GM23248 (cell line): ENCODE data around the gene TDO2. TPM values are rescaled to one million over a fixed set of nuclear protein-coding genes. Genes with fewer than 3 reads are reported as not detected.

Experiments used
- DNase-seq: peaks from one replicate; pipeline ENCODE4 v3.0.0-alpha.2; 2015
- H2AFZ ChIP-seq: fragments of 200-600 bp; sonication (generic); 2 replicates; pipeline ENCODE4 v1.6.1; 2016; ENCODE audit warnings: antibody characterized with exemption
- H3F3A ChIP-seq: fragments of 200-600 bp; sonication (generic); 2 replicates; pipeline ENCODE4 v1.6.1; 2016; ENCODE audit warnings: mild to moderate bottlenecking, antibody characterized with exemption, mixed run types; ENCODE audit not compliant: insufficient read depth
- H3K27ac ChIP-seq: fragments of 200-600 bp; sonication (generic); 2 replicates; pipeline ENCODE4 v1.5.1; 2016; ENCODE audit warnings: mild to moderate bottlenecking
- H3K27me3 ChIP-seq: fragments of 200-600 bp; sonication (generic); replicated peaks from 2 replicates; pipeline ENCODE4 v1.6.1; 2016; ENCODE audit warnings: mild to moderate bottlenecking; ENCODE audit not compliant: insufficient read depth
- H3K36me3 ChIP-seq: fragments of 200-600 bp; sonication (generic); 2 replicates; pipeline ENCODE4 v1.6.1; 2016; ENCODE audit warnings: low read depth, mild to moderate bottlenecking
- H3K4me1 ChIP-seq: fragments of 200-600 bp; sonication (generic); 2 replicates; pipeline ENCODE4 v1.6.1; 2016; ENCODE audit warnings: mild to moderate bottlenecking; ENCODE audit not compliant: insufficient read depth
- H3K4me2 ChIP-seq: fragments of 200-600 bp; sonication (generic); one replicate; pipeline ENCODE4 v1.6.1; 2016; ENCODE audit warnings: mild to moderate bottlenecking; ENCODE audit not compliant: unreplicated experiment
- H3K4me3 ChIP-seq: fragments of 200-600 bp; sonication (generic); 2 replicates; pipeline ENCODE4 v1.5.1; 2016; ENCODE audit warnings: mild to moderate bottlenecking
- H3K79me2 ChIP-seq: fragments of 200-600 bp; sonication (generic); 2 replicates; pipeline ENCODE4 v1.6.1; 2016; ENCODE audit warnings: mild to moderate bottlenecking; ENCODE audit not compliant: insufficient read depth
- H3K9ac ChIP-seq: fragments of 200-600 bp; sonication (generic); 2 replicates; pipeline ENCODE4 v1.6.1; 2016; ENCODE audit warnings: mild to moderate bottlenecking
- H3K9me2 ChIP-seq: fragments of 200-600 bp; sonication (generic); 2 replicates; pipeline ENCODE4 v1.6.1; 2016; ENCODE audit warnings: mixed run types, mild to moderate bottlenecking, moderate library complexity; ENCODE audit not compliant: insufficient read depth
- H3K9me3 ChIP-seq: fragments of 200-600 bp; sonication (generic); one replicate; pipeline ENCODE4 v1.6.1; 2017; ENCODE audit warnings: low read depth
- H4K20me1 ChIP-seq: fragments of 200-600 bp; sonication (generic); 2 replicates; pipeline ENCODE4 v1.6.0; 2016; ENCODE audit not compliant: insufficient read depth
- EZH2 ChIP-seq: fragments of 200-600 bp; sonication (generic); IDR thresholded peaks from 2 replicates; pipeline ENCODE4 v1.6.1; 2018; ENCODE audit warnings: antibody characterized with exemption, mild to moderate bottlenecking; ENCODE audit not compliant: insufficient read depth, poor library complexity, severe bottlenecking
- EZH2phosphoT487 ChIP-seq: fragments of 200-600 bp; sonication (generic); IDR thresholded peaks from 2 replicates; pipeline ENCODE4 v1.6.1; 2018; ENCODE audit warnings: antibody characterized with exemption, moderate library complexity, mild to moderate bottlenecking, low read depth; ENCODE audit not compliant: insufficient read depth
- WGBS, 2 experiments: methylation state at CpG; one replicate each; pipeline ENCODE4 v1.1.6; 2015 to 2017; ENCODE audit warnings: low lambda C conversion rate in 2 of 2, low coverage in 1 of 2; ENCODE audit errors: missing lambda C conversion rate in 2 of 2; 5-methylcytosine and 5-hydroxymethylcytosine counted together
- in situ Hi-C: fragments of 300-500 bp; cut with MboI; formaldehyde crosslinking; loops from 2 replicates; pipeline ENCODE4 v1.15.0; 2020
- polyA plus RNA-seq: library from polyadenylated mRNA; unstranded; fragments of >200 nt; fragmentation: Nextera tagmentation; extraction: Ambion mirVana; gene quantifications from 2 replicates; pipeline ENCODE4 v1.2.1, GENCODE V29; 2016
- total RNA-seq: library from RNA; depleted of rRNA; stranded (reverse); fragments of >200 nt; shearing (Covaris generic); gene quantifications from 2 replicates; pipeline ENCODE4 v1.2.3, GENCODE V29; 2014

Gene TDO2
- total and polyA plus RNA-seq, 2 experiments from 2014 or later: not detected

DNA sequence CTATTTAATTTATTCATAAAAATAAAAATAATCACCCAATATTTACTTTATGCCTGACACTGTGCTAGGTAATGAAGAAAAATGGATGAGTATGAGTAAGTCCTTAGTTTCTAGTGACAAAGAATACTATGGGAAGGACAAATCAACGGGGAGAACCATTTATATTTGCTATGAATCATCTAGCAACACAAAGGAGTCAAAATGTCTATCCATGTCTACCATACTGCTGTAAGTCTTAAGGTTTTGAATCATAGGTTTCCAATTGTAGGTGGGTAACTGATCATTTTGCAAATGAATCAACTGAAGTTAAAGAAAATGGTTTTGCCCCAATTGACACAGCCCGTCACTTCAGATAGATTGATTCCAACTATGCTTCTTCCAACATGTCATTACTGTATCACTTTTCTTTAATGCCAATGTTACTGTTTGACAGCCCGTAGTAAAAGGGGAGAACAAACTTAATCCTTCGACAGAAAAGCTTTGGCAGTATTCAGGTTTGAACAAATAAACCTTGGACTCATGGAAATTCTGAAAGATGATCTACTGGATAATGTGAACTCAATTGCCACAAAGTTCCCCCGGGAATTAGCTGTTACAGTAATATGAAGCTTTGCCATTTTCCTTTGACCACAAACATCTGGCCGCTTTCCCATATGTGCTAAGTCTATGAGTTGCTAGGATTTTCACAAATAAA, 3.2 kb downstream of the TDO2 start:
- Histone ChIP-seq H4K20me1 (no peaks in the 10 kb centered on the region), H3K9ac (peak overlapping the region; percentile 64), H3K9me2 (no peaks in the 10 kb centered on the region), H3F3A (no peaks in the 10 kb centered on the region), H3K4me2 (peak overlapping the region; percentile 71), H2AFZ (no peak overlapping the region), H3K4me1 (peaks cover 15% of the 10 kb centered on the region), H3K9me3 (no peaks in the 10 kb centered on the region), H3K4me3 (0 out of 2 replicates have a peak overlapping the region, but pooled peaks have one; percentile 18), H3K27ac (peak overlapping the region; percentile 61), H3K79me2 (no peaks in the 10 kb centered on the region), H3K27me3 (peaks cover 20% of the 10 kb centered on the region), H3K36me3 (no peaks in the 10 kb centered on the region)
- in situ Hi-C loops: no loop called here
- DNase-seq: peak; percentile 99
- TF ChIP-seq EZH2: no peak
- peak; percentile 90; the same call in 1 of the 2 replicates for TF ChIP-seq EZH2phosphoT487
- WGBS, 2 experiments: 4 to 5% methylated on average over 6 of the region's 6 CpGs

DNA sequence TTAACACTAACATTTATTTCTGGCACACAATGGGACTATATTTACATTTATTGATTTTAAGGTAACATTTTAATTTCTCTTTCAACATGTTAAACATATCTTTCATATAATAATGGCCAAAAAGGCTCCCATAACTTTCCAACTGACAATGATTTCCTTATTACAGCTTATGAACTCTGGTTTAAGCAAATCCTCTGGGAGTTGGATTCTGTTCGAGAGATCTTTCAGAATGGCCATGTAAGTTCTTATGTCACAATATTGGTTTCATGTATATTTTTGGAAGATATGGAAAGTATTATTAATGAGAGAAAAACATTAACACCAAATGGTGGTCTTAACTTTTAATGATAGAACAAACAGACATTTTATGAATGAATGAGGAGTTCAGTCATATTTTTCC, 4.1 kb downstream of the TDO2 start:
- peak overlapping the region; percentile 71 for H3K4me2 ChIP-seq
- no peak overlapping the region for H3K4me3 ChIP-seq
- in situ Hi-C loops: no loop called here
- H3K27me3 ChIP-seq: peaks cover 20% of the 10 kb centered on the region
- no peaks in the 10 kb centered on the region for H4K20me1 ChIP-seq
- TF ChIP-seq EZH2: no peak
- H3K9ac ChIP-seq: peak overlapping the region; percentile 64
- no peaks in the 10 kb centered on the region for H3F3A ChIP-seq
- 84 to 89% methylated on average over 1 of the region's 1 CpG for WGBS, 2 experiments
- H3K4me1 ChIP-seq: peaks cover 15% of the 10 kb centered on the region
- no peaks in the 10 kb centered on the region for H3K9me2 ChIP-seq
- 0 out of 2 replicates have a peak overlapping the region, but pooled peaks have one; percentile 13 for H3K27ac ChIP-seq
- no peak overlapping the region for H2AFZ ChIP-seq
- peak; percentile 3 for DNase-seq
- H3K36me3 ChIP-seq: no peaks in the 10 kb centered on the region
- H3K79me2 ChIP-seq: no peaks in the 10 kb centered on the region
- H3K9me3 ChIP-seq: no peaks in the 10 kb centered on the region

DNA sequence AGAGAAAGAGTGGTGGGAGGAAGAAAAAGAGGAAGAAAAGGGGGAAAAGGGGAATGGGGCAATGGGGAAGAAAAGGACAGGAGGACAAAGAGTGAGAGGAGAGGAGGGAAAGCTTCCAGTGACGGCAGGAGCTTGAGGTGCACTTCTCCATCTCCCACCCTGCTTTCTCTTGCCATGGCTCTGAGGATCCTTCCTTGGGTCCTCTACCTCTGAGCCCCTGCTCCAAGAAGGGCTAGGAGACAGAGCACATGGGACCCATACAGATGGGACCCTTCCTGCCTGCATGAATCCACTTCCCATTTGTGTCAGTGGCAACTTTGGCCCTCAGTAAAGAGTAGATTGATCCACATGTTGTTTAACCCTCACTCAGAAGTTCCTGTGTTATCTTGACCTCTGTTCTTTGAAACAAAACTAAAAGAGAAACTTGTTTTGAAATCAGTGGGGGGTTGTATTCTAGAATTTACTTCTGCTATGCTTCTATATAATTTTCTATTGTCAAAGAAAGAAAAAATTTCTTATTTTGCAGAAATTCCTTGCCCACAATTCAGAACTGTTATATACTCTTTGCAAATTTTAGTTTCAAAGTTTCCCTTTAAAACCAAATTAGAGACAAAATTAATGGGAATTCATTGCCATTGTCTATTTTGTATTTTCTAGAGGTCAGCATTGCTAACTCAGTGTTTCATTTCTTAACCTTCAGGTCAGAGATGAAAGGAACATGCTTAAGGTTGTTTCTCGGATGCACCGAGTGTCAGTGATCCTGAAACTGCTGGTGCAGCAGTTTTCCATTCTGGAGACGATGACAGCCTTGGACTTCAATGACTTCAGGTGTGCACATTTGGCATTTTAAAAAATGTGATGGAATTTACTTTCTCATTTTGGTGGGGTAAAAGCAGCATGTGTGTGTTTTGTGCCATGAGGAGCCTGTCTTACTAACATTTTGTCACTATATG, 5.0 kb downstream of the TDO2 start:
- no peaks in the 10 kb centered on the region for H3F3A ChIP-seq
- DNase-seq: no peak
- peaks cover 15% of the 10 kb centered on the region for H3K4me1 ChIP-seq
- H3K9me2 ChIP-seq: no peaks in the 10 kb centered on the region
- WGBS, 2 experiments: 94 to 98% methylated on average over 3 to 4 of the region's 4 CpGs
- no peaks in the 10 kb centered on the region for H3K79me2 ChIP-seq
- TF ChIP-seq EZH2 (no peak), EZH2phosphoT487 (no peak)
- H3K36me3 ChIP-seq: no peaks in the 10 kb centered on the region
- H3K27me3 ChIP-seq: peaks cover 20% of the 10 kb centered on the region
- no peaks in the 10 kb centered on the region for H4K20me1 ChIP-seq
- H3K4me3 ChIP-seq: no peak overlapping the region
- no peaks in the 10 kb centered on the region for H3K9me3 ChIP-seq
- in situ Hi-C loops: no loop called here
- no peak overlapping the region for H3K9ac ChIP-seq
- H2AFZ ChIP-seq: no peak overlapping the region
- H3K27ac ChIP-seq: no peak overlapping the region
- no peak overlapping the region for H3K4me2 ChIP-seq

DNA sequence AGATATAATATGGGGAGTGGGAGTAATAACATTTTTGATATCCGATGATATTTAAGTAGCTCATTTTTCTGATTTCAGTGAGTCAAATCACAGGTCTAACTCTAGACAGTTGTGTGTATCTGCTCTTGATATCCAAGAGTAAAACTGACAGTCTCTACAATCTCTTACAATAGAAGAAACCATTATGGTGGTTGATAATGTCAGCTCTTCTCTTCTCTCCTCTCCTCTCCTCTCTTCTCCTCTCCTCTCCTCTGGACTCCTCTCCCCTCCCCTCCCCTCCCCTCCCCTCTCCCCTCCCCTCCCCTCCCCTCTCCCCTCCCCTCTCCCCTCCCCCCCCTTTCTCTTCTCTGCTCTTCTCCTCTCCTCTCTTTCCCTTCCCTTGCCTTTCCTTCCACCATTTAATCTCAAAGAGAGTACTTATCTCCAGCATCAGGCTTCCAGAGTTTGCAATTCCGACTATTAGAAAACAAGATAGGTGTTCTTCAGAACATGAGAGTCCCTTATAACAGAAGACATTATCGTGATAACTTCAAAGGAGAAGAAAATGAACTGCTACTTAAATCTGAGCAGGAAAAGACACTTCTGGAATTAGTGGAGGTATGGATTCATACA, 6.2 kb downstream of the TDO2 start:
- Histone ChIP-seq H3K36me3 (no peaks in the 10 kb centered on the region), H3K4me1 (peaks cover 15% of the 10 kb centered on the region), H3K79me2 (no peaks in the 10 kb centered on the region), H3K9ac (no peak overlapping the region), H2AFZ (no peak overlapping the region), H3F3A (no peaks in the 10 kb centered on the region), H3K9me3 (no peaks in the 10 kb centered on the region), H3K4me3 (no peak overlapping the region), H3K4me2 (no peak overlapping the region), H3K27me3 (peaks cover 12% of the 10 kb centered on the region), H4K20me1 (no peaks in the 10 kb centered on the region), H3K27ac (no peak overlapping the region), H3K9me2 (no peaks in the 10 kb centered on the region)
- in situ Hi-C loops: no loop called here
- no peak for DNase-seq
- 89% methylated on average over 3 of the region's 3 CpGs for WGBS, 2 experiments
- TF ChIP-seq EZH2phosphoT487 (no peak), EZH2 (no peak)
